Measurements from ENCODE around the gene VPS26C.

The VPS26C gene

DNA sequence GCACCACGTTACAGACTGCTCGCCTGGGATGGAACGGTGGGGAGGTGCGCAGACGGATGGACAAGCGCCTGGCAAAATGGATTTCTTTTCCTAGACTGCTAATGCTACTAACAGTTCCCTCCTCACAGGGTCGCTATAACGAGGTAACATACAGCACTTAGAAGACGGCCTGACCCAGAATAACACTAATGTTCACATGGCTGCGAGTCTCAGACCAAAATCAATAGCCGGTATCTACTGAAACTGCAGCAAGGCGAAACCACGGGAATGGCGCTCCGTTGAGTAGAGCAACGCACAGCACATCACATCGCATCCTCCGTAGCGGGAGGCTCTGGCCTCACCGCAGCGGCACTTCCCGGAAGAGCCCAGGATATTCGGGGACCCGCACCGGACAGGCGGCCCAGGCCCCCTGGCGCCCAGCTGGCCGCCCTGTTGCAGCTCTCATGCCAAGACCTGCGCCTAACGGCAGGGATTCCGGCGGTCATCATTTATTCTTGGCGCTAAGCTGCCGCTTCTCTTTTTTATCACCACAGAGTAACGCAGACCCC, 46.6 kb downstream of the VPS26C start:
- Histone ChIP-seq H3K36me3 (ENCODE audit: insufficient read depth, insufficient read length, low read length) (peaks cover 26% of the 10 kb centered on the region), H3K4me1 (ENCODE audit: insufficient read depth, insufficient read length) (no peaks in the 10 kb centered on the region), H3K9ac (ENCODE audit: insufficient read length, low read depth) (peak overlapping the region; percentile 81), H3K27me3 (ENCODE audit: insufficient read depth, insufficient read length) (peaks cover 18% of the 10 kb centered on the region), H3K9me3 (ENCODE audit: insufficient read depth, low read length) (no peaks in the 10 kb centered on the region; the same call in 1 of the 2 replicates), H3K4me3 (ENCODE audit: insufficient read length, low read depth) (peak overlapping the region; percentile 66)
- peak; percentile 18 for DNase-seq (ENCODE audit: low read depth, low spot score)
- TF ChIP-seq YY1 (IDR thresholded peaks at IDR 0.05; ENCODE audit: insufficient read depth, insufficient read length) (no peak), ZNF274 (IDR thresholded peaks at IDR 0.05; ENCODE audit: low read depth, low read length) (no peak), SUZ12 (IDR thresholded peaks at IDR 0.05; ENCODE audit: extremely low read depth, insufficient read depth, insufficient read length) (no peak)

DNA sequence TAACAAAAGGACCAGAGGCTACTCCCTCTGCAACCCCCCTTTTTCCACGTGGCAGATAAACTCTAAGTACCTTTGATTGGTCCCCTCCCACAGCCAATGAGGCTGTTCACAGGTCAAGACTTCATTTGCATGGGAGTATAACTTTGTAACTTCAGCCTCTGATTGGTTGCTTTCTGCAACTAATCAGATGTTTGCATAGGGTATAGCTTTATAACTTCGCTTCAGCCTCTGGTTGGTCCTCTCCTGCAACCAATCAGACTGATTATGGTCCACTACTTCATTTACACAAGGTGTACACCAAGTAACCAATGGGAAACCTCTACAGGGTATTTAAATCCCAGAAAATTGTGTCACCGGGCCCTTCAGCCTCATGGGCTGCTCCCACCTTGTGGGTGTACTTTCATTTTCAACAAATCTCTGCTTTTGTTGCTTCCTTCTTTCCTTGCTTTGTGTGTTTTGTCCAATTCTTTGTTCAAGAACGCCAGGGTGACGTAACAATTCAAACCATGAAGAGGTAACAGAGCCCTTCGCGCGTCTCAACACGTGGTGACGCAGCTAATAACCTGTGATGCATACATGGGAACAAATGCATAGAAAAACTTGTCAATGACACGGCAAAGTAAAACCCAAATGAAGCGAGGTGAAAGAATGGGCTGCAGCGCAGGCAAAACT, 47.2 kb downstream of the VPS26C start:
- Histone ChIP-seq H3K27me3 (ENCODE audit: insufficient read depth, insufficient read length) (peaks cover 18% of the 10 kb centered on the region), H3K4me1 (ENCODE audit: insufficient read depth, insufficient read length) (no peaks in the 10 kb centered on the region), H3K9ac (ENCODE audit: insufficient read length, low read depth) (peak overlapping the region; percentile 81), H3K36me3 (ENCODE audit: insufficient read depth, insufficient read length, low read length) (peaks cover 20% of the 10 kb centered on the region), H3K9me3 (ENCODE audit: insufficient read depth, low read length) (no peaks in the 10 kb centered on the region; the same call in 1 of the 2 replicates), H3K4me3 (ENCODE audit: insufficient read length, low read depth) (peak overlapping the region; percentile 66)
- TF ChIP-seq SUZ12 (IDR thresholded peaks at IDR 0.05; ENCODE audit: extremely low read depth, insufficient read depth, insufficient read length) (no peak), YY1 (IDR thresholded peaks at IDR 0.05; ENCODE audit: insufficient read depth, insufficient read length) (no peak), ZNF274 (IDR thresholded peaks at IDR 0.05; ENCODE audit: low read depth, low read length) (no peak)
- DNase-seq (ENCODE audit: low read depth, low spot score): no peak

DNA sequence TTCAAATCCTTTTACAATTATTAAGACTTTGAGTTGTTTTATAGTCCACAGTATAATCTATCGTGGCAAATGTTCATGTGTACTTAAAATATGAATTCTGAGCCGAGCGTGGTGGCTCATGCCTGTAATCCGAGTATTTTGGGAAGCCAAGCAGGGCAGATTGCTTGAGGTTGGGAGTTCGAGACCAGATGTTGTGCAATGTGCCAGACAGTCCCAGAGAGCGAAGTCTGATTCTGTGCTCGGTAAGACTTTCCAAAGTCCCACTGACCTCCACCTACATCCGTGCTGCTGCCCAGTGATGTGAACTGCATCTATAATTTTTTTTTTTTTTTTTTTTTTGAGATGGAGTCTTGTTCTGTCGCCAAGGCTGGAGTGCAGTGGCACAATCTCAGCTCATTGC, 52.2 kb downstream of the VPS26C start:
- Histone ChIP-seq H3K36me3 (ENCODE audit: insufficient read depth, insufficient read length, low read length) (no peaks in the 10 kb centered on the region), H3K27me3 (ENCODE audit: insufficient read depth, insufficient read length) (peaks cover 9% of the 10 kb centered on the region), H3K4me1 (ENCODE audit: insufficient read depth, insufficient read length) (no peaks in the 10 kb centered on the region), H3K9ac (ENCODE audit: insufficient read length, low read depth) (no peak overlapping the region), H3K9me3 (ENCODE audit: insufficient read depth, low read length) (peaks cover 12% of the 10 kb centered on the region), H3K4me3 (ENCODE audit: insufficient read length, low read depth) (no peak overlapping the region)
- no peak for DNase-seq (ENCODE audit: low read depth, low spot score)
- no peak for TF ChIP-seq SUZ12 (IDR thresholded peaks at IDR 0.05; ENCODE audit: extremely low read depth, insufficient read depth, insufficient read length)
- TF ChIP-seq ZNF274 (IDR thresholded peaks at IDR 0.05; ENCODE audit: low read depth, low read length): no peak
- TF ChIP-seq YY1 (IDR thresholded peaks at IDR 0.05; ENCODE audit: insufficient read depth, insufficient read length): no peak

DNA sequence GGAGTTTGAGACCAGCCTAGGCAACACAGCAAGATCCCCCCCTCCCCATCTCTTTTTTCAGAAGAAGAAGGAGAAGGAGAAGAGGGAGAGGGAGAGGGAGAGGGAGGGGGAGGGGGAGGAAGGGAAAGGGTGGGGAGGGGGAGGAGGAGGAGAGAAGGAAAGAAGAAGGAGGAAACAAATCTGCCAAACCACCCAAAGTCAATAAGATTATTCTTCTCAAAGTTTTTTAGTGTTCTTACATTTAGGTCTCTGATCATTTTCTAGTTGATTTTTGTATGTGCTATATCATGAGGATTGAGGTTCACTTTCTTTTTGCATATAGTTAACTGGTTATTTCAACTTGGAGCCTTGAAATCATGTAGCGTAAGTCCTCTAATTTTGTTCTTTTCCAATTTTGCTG, 56.3 kb downstream of the VPS26C start:
- no peak for DNase-seq (ENCODE audit: low read depth, low spot score)
- Histone ChIP-seq H3K27me3 (ENCODE audit: insufficient read depth, insufficient read length) (no peaks in the 10 kb centered on the region), H3K36me3 (ENCODE audit: insufficient read depth, insufficient read length, low read length) (no peaks in the 10 kb centered on the region), H3K9me3 (ENCODE audit: insufficient read depth, low read length) (peaks cover 15% of the 10 kb centered on the region), H3K4me3 (ENCODE audit: insufficient read length, low read depth) (no peak overlapping the region), H3K4me1 (ENCODE audit: insufficient read depth, insufficient read length) (peaks cover 11% of the 10 kb centered on the region), H3K9ac (ENCODE audit: insufficient read length, low read depth) (no peak overlapping the region)
- no peak for TF ChIP-seq YY1 (IDR thresholded peaks at IDR 0.05; ENCODE audit: insufficient read depth, insufficient read length)
- no peak for TF ChIP-seq SUZ12 (IDR thresholded peaks at IDR 0.05; ENCODE audit: extremely low read depth, insufficient read depth, insufficient read length)
- no peak for TF ChIP-seq ZNF274 (IDR thresholded peaks at IDR 0.05; ENCODE audit: low read depth, low read length)

DNA sequence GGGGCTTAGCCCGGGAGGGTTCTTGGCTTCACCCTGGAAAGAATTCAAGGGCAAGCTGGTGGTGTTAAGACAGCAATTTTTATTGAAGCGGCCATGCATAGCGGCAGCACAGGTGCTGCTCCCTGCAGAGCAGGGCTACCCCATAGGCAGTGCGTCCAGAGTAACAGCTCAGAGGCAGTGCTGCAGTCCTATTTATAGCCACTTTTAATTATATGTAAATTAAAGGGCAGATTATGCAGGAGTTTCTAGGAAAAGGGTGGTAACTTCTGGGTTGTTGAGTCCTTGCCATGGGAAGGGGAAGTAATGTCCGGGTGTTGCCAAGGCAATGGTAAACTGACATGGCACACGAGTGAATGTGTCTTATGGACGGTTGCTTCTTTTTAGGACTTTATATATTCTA, 57.0 kb downstream of the VPS26C start:
- H3K27me3 ChIP-seq (ENCODE audit: insufficient read depth, insufficient read length): no peaks in the 10 kb centered on the region

DNA sequence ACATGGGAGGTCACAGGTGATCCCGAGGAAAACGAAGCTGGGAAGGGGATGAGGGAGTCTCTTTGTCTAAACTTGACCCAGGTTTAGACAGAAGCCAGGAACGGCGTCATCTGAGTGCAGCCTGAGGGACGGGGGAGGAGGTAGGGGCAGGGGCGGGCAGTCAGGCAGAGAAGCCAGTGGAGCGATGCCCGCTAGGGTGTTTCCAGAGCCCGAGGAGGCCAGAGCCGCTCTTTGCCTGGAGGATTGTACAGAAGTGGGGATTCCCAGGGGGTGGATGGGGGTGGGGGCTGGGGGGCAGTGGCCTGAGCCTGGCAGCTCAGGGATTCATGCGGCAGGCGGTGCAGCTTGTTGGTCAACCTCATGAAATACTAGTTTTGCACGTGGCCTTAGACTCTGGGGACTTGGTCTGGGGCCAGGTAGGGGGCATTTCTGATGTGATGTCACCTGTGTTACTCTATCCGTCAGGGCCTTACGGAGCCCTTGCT, 58.4 kb downstream of the VPS26C start:
- H3K4me3 ChIP-seq (ENCODE audit: insufficient read length, low read depth): no peak overlapping the region

More for the DNA sequence above, 57.0 kb downstream of the VPS26C start:
- H3K36me3 ChIP-seq (ENCODE audit: insufficient read depth, insufficient read length, low read length): no peaks in the 10 kb centered on the region
- H3K9me3 ChIP-seq (ENCODE audit: insufficient read depth, low read length): peaks cover 15% of the 10 kb centered on the region
- H3K4me3 ChIP-seq (ENCODE audit: insufficient read length, low read depth): no peak overlapping the region
- DNase-seq (ENCODE audit: low read depth, low spot score): no peak
- H3K4me1 ChIP-seq (ENCODE audit: insufficient read depth, insufficient read length): peaks cover 11% of the 10 kb centered on the region
- H3K9ac ChIP-seq (ENCODE audit: insufficient read length, low read depth): no peak overlapping the region
- TF ChIP-seq ZNF274 (IDR thresholded peaks at IDR 0.05; ENCODE audit: low read depth, low read length) (no peak), SUZ12 (IDR thresholded peaks at IDR 0.05; ENCODE audit: extremely low read depth, insufficient read depth, insufficient read length) (no peak), YY1 (IDR thresholded peaks at IDR 0.05; ENCODE audit: insufficient read depth, insufficient read length) (no peak)

DNA sequence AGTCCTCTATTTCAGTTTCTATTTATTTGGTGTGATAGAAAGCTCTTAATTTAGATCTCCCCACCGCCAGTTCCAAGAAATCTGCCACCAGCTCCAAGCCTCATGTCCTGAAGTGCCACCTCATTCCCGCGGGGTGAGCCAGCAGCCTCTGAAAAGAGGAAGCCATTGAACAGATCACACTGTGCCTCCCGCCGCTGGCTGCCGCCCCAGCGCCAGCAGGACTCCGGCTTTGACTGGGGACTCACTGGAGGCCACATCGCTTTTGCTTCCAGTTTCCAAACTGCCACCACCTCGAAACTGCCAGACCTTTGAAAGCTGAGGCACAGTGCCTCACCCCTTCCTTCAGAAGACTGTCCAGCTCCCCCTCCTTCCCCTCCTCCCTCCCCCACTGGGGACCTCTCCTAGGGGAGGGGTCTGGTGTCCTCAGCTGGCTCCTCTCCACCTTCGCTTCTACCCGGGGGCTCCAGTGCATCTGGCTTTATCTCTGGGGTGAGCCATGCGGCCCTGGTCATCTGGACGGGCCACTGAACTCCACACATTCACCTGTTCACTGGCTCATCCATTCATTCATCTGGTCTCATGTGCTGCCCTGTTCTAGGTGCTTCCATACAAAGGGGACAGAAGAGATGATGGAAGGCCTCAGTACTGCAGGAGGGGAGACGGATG, 58.9 kb downstream of the VPS26C start:
- Histone ChIP-seq H3K4me3 (ENCODE audit: insufficient read length, low read depth) (no peak overlapping the region), H3K9ac (ENCODE audit: insufficient read length, low read depth) (no peak overlapping the region), H3K27me3 (ENCODE audit: insufficient read depth, insufficient read length) (no peaks in the 10 kb centered on the region), H3K36me3 (ENCODE audit: insufficient read depth, insufficient read length, low read length) (peaks cover 5% of the 10 kb centered on the region), H3K9me3 (ENCODE audit: insufficient read depth, low read length) (peaks cover 15% of the 10 kb centered on the region), H3K4me1 (ENCODE audit: insufficient read depth, insufficient read length) (peaks cover 11% of the 10 kb centered on the region)
- no peak for TF ChIP-seq YY1 (IDR thresholded peaks at IDR 0.05; ENCODE audit: insufficient read depth, insufficient read length)
- TF ChIP-seq ZNF274 (IDR thresholded peaks at IDR 0.05; ENCODE audit: low read depth, low read length): no peak
- TF ChIP-seq SUZ12 (IDR thresholded peaks at IDR 0.05; ENCODE audit: extremely low read depth, insufficient read depth, insufficient read length): no peak
- DNase-seq (ENCODE audit: low read depth, low spot score): no peak

More for the DNA sequence above, 58.4 kb downstream of the VPS26C start:
- TF ChIP-seq ZNF274 (IDR thresholded peaks at IDR 0.05; ENCODE audit: low read depth, low read length): no peak
- TF ChIP-seq YY1 (IDR thresholded peaks at IDR 0.05; ENCODE audit: insufficient read depth, insufficient read length): no peak
- no peak for TF ChIP-seq SUZ12 (IDR thresholded peaks at IDR 0.05; ENCODE audit: extremely low read depth, insufficient read depth, insufficient read length)
- Histone ChIP-seq H3K27me3 (ENCODE audit: insufficient read depth, insufficient read length) (no peaks in the 10 kb centered on the region), H3K9me3 (ENCODE audit: insufficient read depth, low read length) (peaks cover 15% of the 10 kb centered on the region), H3K4me1 (ENCODE audit: insufficient read depth, insufficient read length) (peaks cover 11% of the 10 kb centered on the region), H3K36me3 (ENCODE audit: insufficient read depth, insufficient read length, low read length) (peaks cover 3% of the 10 kb centered on the region), H3K9ac (ENCODE audit: insufficient read length, low read depth) (no peak overlapping the region)
- DNase-seq (ENCODE audit: low read depth, low spot score): no peak

All from NT2/D1 (cell line).